ENCODE data around the gene BHLHE41.

The BHLHE41 gene

GRCh38 chr12:26124446-26125399, at the start of gene BHLHE41:
TSS of gene BHLHE41 (minus strand) at chr12:26125037. CDS start at chr12:26124779, 258 bp downstream.
- peak in 1 of 2 experiments; percentile 61 for DNase-seq

GRCh38 chr12:26172946-26173552, 48.2 kb upstream of the BHLHE41 start:
- no peak for DNase-seq

- DNase-seq = no peak
Observed at GRCh38 chr12:26172539-26172938, 47.7 kb upstream of the BHLHE41 start.

- no peak for DNase-seq
Observed at GRCh38 chr12:26172013-26172412, 47.2 kb upstream of the BHLHE41 start.

GRCh38 chr12:26164118-26164517, 39.3 kb upstream of the BHLHE41 start:
- DNase-seq = no peak

GRCh38 chr12:26162905-26163304, 38.1 kb upstream of the BHLHE41 start:
- DNase-seq = no peak

GRCh38 chr12:26162174-26162573, 37.3 kb upstream of the BHLHE41 start:
- DNase-seq = no peak

GRCh38 chr12:26158078-26158764, 33.4 kb upstream of the BHLHE41 start:
- DNase-seq = no peak

GRCh38 chr12:26157001-26157400, 32.2 kb upstream of the BHLHE41 start:
- no peak for DNase-seq

- no peak for DNase-seq
Observed at GRCh38 chr12:26156201-26156871, 31.5 kb upstream of the BHLHE41 start.

- no peak for DNase-seq
Observed at GRCh38 chr12:26153421-26154154, 28.8 kb upstream of the BHLHE41 start.

GRCh38 chr12:26152507-26153102, 27.8 kb upstream of the BHLHE41 start:
- DNase-seq = no peak

- DNase-seq = no peak
Observed at GRCh38 chr12:26150736-26151450, 26.1 kb upstream of the BHLHE41 start.

- DNase-seq = no peak
Observed at GRCh38 chr12:26149968-26150500, 25.2 kb upstream of the BHLHE41 start.

- DNase-seq = no peak
Observed at GRCh38 chr12:26148291-26148690, 23.5 kb upstream of the BHLHE41 start.

GRCh38 chr12:26143291-26143690, 18.5 kb upstream of the BHLHE41 start:
- DNase-seq = peak in 1 of 2 experiments; percentile 56

GRCh38 chr12:26138860-26139259, 14.0 kb upstream of the BHLHE41 start:
- no peak for DNase-seq

GRCh38 chr12:26136688-26137087, 11.9 kb upstream of the BHLHE41 start:
- DNase-seq = no peak

GRCh38 chr12:26135571-26135970, 10.7 kb upstream of the BHLHE41 start:
- no peak for DNase-seq

- DNase-seq = no peak
Observed at GRCh38 chr12:26135010-26135420, 10.2 kb upstream of the BHLHE41 start.

GRCh38 chr12:26134540-26134939, 9.7 kb upstream of the BHLHE41 start:
- no peak for DNase-seq

Data from NCI-H524 (cell line).